Measurements from ENCODE around the gene CEP41.

DNA sequence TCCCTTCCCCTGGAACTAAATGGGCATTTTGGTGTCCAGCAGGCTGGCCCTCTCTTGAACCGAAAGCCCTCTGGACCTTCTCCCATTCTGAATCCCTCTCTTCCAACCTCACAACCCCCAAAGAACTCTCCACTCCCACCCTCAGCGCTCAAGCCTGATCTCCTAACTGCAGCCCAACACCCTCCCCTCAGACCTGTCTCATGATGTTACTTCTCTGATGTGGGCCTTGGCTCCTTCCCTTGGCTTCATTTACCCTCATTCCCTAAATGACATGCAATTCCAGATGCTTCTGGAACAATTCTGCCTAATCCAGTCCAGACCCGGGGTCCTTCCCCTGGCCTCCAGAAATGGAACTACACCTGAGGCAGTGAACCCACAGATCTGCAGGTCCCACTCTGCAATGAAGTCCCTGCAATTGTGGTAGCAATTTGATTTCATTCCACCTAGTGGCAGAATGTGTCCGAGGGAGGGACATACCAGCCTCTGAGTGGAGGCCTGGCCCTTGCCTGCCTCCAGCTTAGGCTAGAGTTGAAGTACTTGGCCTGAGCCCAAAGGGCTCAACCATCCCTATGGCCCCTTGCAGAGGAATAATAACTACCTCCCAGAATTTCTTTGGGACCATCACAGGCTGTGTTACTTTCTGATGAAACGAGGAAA lies 4.1 kb upstream of the CEP41 start:
- TF ChIP-seq, protein P1, sequence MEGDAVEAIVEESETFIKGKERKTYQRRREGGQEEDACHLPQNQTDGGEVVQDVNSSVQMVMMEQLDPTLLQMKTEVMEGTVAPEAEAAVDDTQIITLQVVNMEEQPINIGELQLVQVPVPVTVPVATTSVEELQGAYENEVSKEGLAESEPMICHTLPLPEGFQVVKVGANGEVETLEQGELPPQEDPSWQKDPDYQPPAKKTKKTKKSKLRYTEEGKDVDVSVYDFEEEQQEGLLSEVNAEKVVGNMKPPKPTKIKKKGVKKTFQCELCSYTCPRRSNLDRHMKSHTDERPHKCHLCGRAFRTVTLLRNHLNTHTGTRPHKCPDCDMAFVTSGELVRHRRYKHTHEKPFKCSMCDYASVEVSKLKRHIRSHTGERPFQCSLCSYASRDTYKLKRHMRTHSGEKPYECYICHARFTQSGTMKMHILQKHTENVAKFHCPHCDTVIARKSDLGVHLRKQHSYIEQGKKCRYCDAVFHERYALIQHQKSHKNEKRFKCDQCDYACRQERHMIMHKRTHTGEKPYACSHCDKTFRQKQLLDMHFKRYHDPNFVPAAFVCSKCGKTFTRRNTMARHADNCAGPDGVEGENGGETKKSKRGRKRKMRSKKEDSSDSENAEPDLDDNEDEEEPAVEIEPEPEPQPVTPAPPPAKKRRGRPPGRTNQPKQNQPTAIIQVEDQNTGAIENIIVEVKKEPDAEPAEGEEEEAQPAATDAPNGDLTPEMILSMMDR (IDR thresholded peaks at IDR 0.05; ENCODE audit: low read length), result 0 out of 2 replicates have a peak, but pooled peaks have one; percentile 9
- no peak for TF ChIP-seq EZH2 (optimal IDR thresholded peaks at IDR 0.05; ENCODE audit: low read depth, low read length)
